HepG2 (cell line): ENCODE measurements around the gene TP73.

Experiments used
- ZNF24 ChIP-seq: fragments of 450-650 bp; IDR thresholded peaks from 2 replicates; pipeline ENCODE4 v1.6.1; 2017; ENCODE audit warnings: antibody characterized with exemption, mild to moderate bottlenecking
- TF ChIP-seq, protein P1 (sequence below): sonication (generic); formaldehyde crosslinking; IDR thresholded peaks from 2 replicates; pipeline ENCODE4 v1.5.0; 2020; ENCODE audit warnings: mild to moderate bottlenecking, missing genetic modification reagents, moderate library complexity

DNA sequence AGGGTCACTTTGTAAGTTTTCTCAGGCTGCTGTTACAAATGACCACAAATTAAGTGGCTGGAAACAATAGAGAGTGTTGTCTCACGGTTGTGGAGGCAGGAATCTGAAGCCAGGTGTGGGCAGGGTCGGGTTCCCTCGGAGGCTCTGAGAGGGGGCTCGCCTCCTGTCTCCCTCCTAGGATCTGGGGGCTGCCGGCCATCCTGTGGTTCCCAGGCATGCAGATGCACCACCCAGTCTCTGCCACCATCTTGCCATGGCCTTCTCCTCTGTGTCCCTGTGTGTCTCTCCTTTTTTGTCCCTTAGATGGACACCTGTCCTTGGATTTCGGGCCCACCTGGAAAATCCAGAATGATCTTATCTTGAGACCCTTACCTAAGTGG is 4.8 kb downstream of the TP73 start:
- TF ChIP-seq, protein P1, sequence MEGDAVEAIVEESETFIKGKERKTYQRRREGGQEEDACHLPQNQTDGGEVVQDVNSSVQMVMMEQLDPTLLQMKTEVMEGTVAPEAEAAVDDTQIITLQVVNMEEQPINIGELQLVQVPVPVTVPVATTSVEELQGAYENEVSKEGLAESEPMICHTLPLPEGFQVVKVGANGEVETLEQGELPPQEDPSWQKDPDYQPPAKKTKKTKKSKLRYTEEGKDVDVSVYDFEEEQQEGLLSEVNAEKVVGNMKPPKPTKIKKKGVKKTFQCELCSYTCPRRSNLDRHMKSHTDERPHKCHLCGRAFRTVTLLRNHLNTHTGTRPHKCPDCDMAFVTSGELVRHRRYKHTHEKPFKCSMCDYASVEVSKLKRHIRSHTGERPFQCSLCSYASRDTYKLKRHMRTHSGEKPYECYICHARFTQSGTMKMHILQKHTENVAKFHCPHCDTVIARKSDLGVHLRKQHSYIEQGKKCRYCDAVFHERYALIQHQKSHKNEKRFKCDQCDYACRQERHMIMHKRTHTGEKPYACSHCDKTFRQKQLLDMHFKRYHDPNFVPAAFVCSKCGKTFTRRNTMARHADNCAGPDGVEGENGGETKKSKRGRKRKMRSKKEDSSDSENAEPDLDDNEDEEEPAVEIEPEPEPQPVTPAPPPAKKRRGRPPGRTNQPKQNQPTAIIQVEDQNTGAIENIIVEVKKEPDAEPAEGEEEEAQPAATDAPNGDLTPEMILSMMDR (CRISPR knock-in tag): no peak
- TF ChIP-seq ZNF24: no peak
